Measurements from ENCODE around the gene RNF157.

The RNF157 gene

GRCh38 chr17:76174037-76174436, 66.3 kb downstream of the RNF157 start:
- no peaks in the 10 kb centered on the region for H3K9me3 ChIP-seq (ENCODE audit: control insufficient read depth, low read length)
- H3K36me3 ChIP-seq (ENCODE audit: control insufficient read depth, insufficient read depth, low read length, severe bottlenecking), result no peaks in the 10 kb centered on the region
- H3K4me1 ChIP-seq (ENCODE audit: control insufficient read depth, insufficient read depth, low read length), result no peaks in the 10 kb centered on the region
- H3K27me3 ChIP-seq (replicated peaks; ENCODE audit: control insufficient read depth, insufficient read depth, low read length), result no peaks in the 10 kb centered on the region
- H3K4me3 ChIP-seq (ENCODE audit: low read length), result no peak overlapping the region
- no peak for DNase-seq (ENCODE audit: low read depth)
- no peak overlapping the region for H3K9ac ChIP-seq (ENCODE audit: low read length)

GRCh38 chr17:76173474-76173873, 66.8 kb downstream of the RNF157 start:
- Histone ChIP-seq H3K36me3 (ENCODE audit: control insufficient read depth, insufficient read depth, low read length, severe bottlenecking) (no peaks in the 10 kb centered on the region), H3K4me3 (ENCODE audit: low read length) (no peak overlapping the region), H3K27me3 (replicated peaks; ENCODE audit: control insufficient read depth, insufficient read depth, low read length) (no peaks in the 10 kb centered on the region), H3K4me1 (ENCODE audit: control insufficient read depth, insufficient read depth, low read length) (no peaks in the 10 kb centered on the region), H3K9me3 (ENCODE audit: control insufficient read depth, low read length) (no peaks in the 10 kb centered on the region), H3K9ac (ENCODE audit: low read length) (no peak overlapping the region)
- DNase-seq (ENCODE audit: low read depth), result no peak

GRCh38 chr17:76171706-76172105, 68.6 kb downstream of the RNF157 start:
- no peaks in the 10 kb centered on the region for H3K36me3 ChIP-seq (ENCODE audit: control insufficient read depth, insufficient read depth, low read length, severe bottlenecking)
- H3K4me1 ChIP-seq (ENCODE audit: control insufficient read depth, insufficient read depth, low read length), result no peaks in the 10 kb centered on the region
- H3K4me3 ChIP-seq (ENCODE audit: low read length), result no peak overlapping the region
- no peaks in the 10 kb centered on the region for H3K9me3 ChIP-seq (ENCODE audit: control insufficient read depth, low read length)
- H3K27me3 ChIP-seq (replicated peaks; ENCODE audit: control insufficient read depth, insufficient read depth, low read length), result no peaks in the 10 kb centered on the region
- no peak overlapping the region for H3K9ac ChIP-seq (ENCODE audit: low read length)
- DNase-seq (ENCODE audit: low read depth), result no peak

GRCh38 chr17:76170114-76170513, 70.2 kb downstream of the RNF157 start:
- no peaks in the 10 kb centered on the region for H3K36me3 ChIP-seq (ENCODE audit: control insufficient read depth, insufficient read depth, low read length, severe bottlenecking)
- H3K9me3 ChIP-seq (ENCODE audit: control insufficient read depth, low read length), result no peaks in the 10 kb centered on the region
- no peaks in the 10 kb centered on the region for H3K4me1 ChIP-seq (ENCODE audit: control insufficient read depth, insufficient read depth, low read length)
- no peaks in the 10 kb centered on the region for H3K27me3 ChIP-seq (replicated peaks; ENCODE audit: control insufficient read depth, insufficient read depth, low read length)
- DNase-seq (ENCODE audit: low read depth), result no peak
- no peak overlapping the region for H3K4me3 ChIP-seq (ENCODE audit: low read length)
- H3K9ac ChIP-seq (ENCODE audit: low read length), result no peak overlapping the region

GRCh38 chr17:76166906-76167305, 73.4 kb downstream of the RNF157 start:
- Histone ChIP-seq H3K4me1 (ENCODE audit: control insufficient read depth, insufficient read depth, low read length) (no peaks in the 10 kb centered on the region), H3K9ac (ENCODE audit: low read length) (no peak overlapping the region), H3K4me3 (ENCODE audit: low read length) (no peak overlapping the region)

GRCh38 chr17:76166168-76166567, 74.1 kb downstream of the RNF157 start:
- no peak for DNase-seq (ENCODE audit: low read depth)
- Histone ChIP-seq H3K9me3 (ENCODE audit: control insufficient read depth, low read length) (no peaks in the 10 kb centered on the region), H3K27me3 (replicated peaks; ENCODE audit: control insufficient read depth, insufficient read depth, low read length) (no peaks in the 10 kb centered on the region), H3K9ac (ENCODE audit: low read length) (no peak overlapping the region), H3K4me3 (ENCODE audit: low read length) (no peak overlapping the region), H3K36me3 (ENCODE audit: control insufficient read depth, insufficient read depth, low read length, severe bottlenecking) (no peaks in the 10 kb centered on the region), H3K4me1 (ENCODE audit: control insufficient read depth, insufficient read depth, low read length) (no peaks in the 10 kb centered on the region)

More at GRCh38 chr17:76166906-76167305, 73.4 kb downstream of the RNF157 start:
- Histone ChIP-seq H3K27me3 (replicated peaks; ENCODE audit: control insufficient read depth, insufficient read depth, low read length) (no peaks in the 10 kb centered on the region), H3K9me3 (ENCODE audit: control insufficient read depth, low read length) (no peaks in the 10 kb centered on the region), H3K36me3 (ENCODE audit: control insufficient read depth, insufficient read depth, low read length, severe bottlenecking) (no peaks in the 10 kb centered on the region)
- DNase-seq (ENCODE audit: low read depth), result no peak

GRCh38 chr17:76164331-76164730, 76.0 kb downstream of the RNF157 start:
- no peaks in the 10 kb centered on the region for H3K27me3 ChIP-seq (replicated peaks; ENCODE audit: control insufficient read depth, insufficient read depth, low read length)
- H3K9ac ChIP-seq (ENCODE audit: low read length), result no peak overlapping the region
- H3K4me1 ChIP-seq (ENCODE audit: control insufficient read depth, insufficient read depth, low read length), result no peaks in the 10 kb centered on the region
- no peak for DNase-seq (ENCODE audit: low read depth)
- no peaks in the 10 kb centered on the region for H3K36me3 ChIP-seq (ENCODE audit: control insufficient read depth, insufficient read depth, low read length, severe bottlenecking)
- no peak overlapping the region for H3K4me3 ChIP-seq (ENCODE audit: low read length)
- H3K9me3 ChIP-seq (ENCODE audit: control insufficient read depth, low read length), result no peaks in the 10 kb centered on the region

- Histone ChIP-seq H3K27me3 (replicated peaks; ENCODE audit: control insufficient read depth, insufficient read depth, low read length) (no peaks in the 10 kb centered on the region), H3K36me3 (ENCODE audit: control insufficient read depth, insufficient read depth, low read length, severe bottlenecking) (no peaks in the 10 kb centered on the region), H3K4me1 (ENCODE audit: control insufficient read depth, insufficient read depth, low read length) (no peaks in the 10 kb centered on the region), H3K9me3 (ENCODE audit: control insufficient read depth, low read length) (no peaks in the 10 kb centered on the region), H3K4me3 (ENCODE audit: low read length) (no peak overlapping the region), H3K9ac (ENCODE audit: low read length) (no peak overlapping the region)
- no peak for DNase-seq (ENCODE audit: low read depth)
Observed at GRCh38 chr17:76163919-76164318, 76.4 kb downstream of the RNF157 start.

GRCh38 chr17:76161619-76162266, 78.5 kb downstream of the RNF157 start:
- DNase-seq (ENCODE audit: low read depth), result no peak
- H3K4me1 ChIP-seq (ENCODE audit: control insufficient read depth, insufficient read depth, low read length), result no peaks in the 10 kb centered on the region
- H3K4me3 ChIP-seq (ENCODE audit: low read length), result no peak overlapping the region
- no peaks in the 10 kb centered on the region for H3K9me3 ChIP-seq (ENCODE audit: control insufficient read depth, low read length)
- peaks cover 5% of the 10 kb centered on the region for H3K27me3 ChIP-seq (replicated peaks; ENCODE audit: control insufficient read depth, insufficient read depth, low read length)
- no peak overlapping the region for H3K9ac ChIP-seq (ENCODE audit: low read length)
- H3K36me3 ChIP-seq (ENCODE audit: control insufficient read depth, insufficient read depth, low read length, severe bottlenecking), result no peaks in the 10 kb centered on the region

- no peaks in the 10 kb centered on the region for H3K4me1 ChIP-seq (ENCODE audit: control insufficient read depth, insufficient read depth, low read length)
- no peak overlapping the region for H3K4me3 ChIP-seq (ENCODE audit: low read length)
- H3K9ac ChIP-seq (ENCODE audit: low read length), result no peak overlapping the region
- DNase-seq (ENCODE audit: low read depth), result peak; percentile 7
- H3K9me3 ChIP-seq (ENCODE audit: control insufficient read depth, low read length), result no peaks in the 10 kb centered on the region
- no peaks in the 10 kb centered on the region for H3K36me3 ChIP-seq (ENCODE audit: control insufficient read depth, insufficient read depth, low read length, severe bottlenecking)
- peaks cover 8% of the 10 kb centered on the region for H3K27me3 ChIP-seq (replicated peaks; ENCODE audit: control insufficient read depth, insufficient read depth, low read length)
Observed at GRCh38 chr17:76160896-76161528, 79.3 kb downstream of the RNF157 start.

- H3K9me3 ChIP-seq (ENCODE audit: control insufficient read depth, low read length), result no peaks in the 10 kb centered on the region
- H3K4me3 ChIP-seq (ENCODE audit: low read length), result no peak overlapping the region
- no peak overlapping the region for H3K9ac ChIP-seq (ENCODE audit: low read length)
- H3K27me3 ChIP-seq (replicated peaks; ENCODE audit: control insufficient read depth, insufficient read depth, low read length), result peaks cover 11% of the 10 kb centered on the region
- H3K4me1 ChIP-seq (ENCODE audit: control insufficient read depth, insufficient read depth, low read length), result no peaks in the 10 kb centered on the region
- DNase-seq (ENCODE audit: low read depth), result no peak
- no peaks in the 10 kb centered on the region for H3K36me3 ChIP-seq (ENCODE audit: control insufficient read depth, insufficient read depth, low read length, severe bottlenecking)
Observed at GRCh38 chr17:76159157-76159556, 81.1 kb downstream of the RNF157 start.

GRCh38 chr17:76157759-76158158, 82.5 kb downstream of the RNF157 start:
- Histone ChIP-seq H3K36me3 (ENCODE audit: control insufficient read depth, insufficient read depth, low read length, severe bottlenecking) (no peaks in the 10 kb centered on the region), H3K4me3 (ENCODE audit: low read length) (no peak overlapping the region), H3K9ac (ENCODE audit: low read length) (no peak overlapping the region), H3K27me3 (replicated peaks; ENCODE audit: control insufficient read depth, insufficient read depth, low read length) (peaks cover 11% of the 10 kb centered on the region), H3K9me3 (ENCODE audit: control insufficient read depth, low read length) (no peaks in the 10 kb centered on the region), H3K4me1 (ENCODE audit: control insufficient read depth, insufficient read depth, low read length) (peaks cover 4% of the 10 kb centered on the region)
- no peak for DNase-seq (ENCODE audit: low read depth)

Measured in adipocyte (in vitro differentiated cells).